HCT116 (cell line): ENCODE data around the gene APAF1. TPM values are rescaled to one million over a fixed set of nuclear protein-coding genes. Genes with fewer than 3 reads are reported as not detected.

ENCODE experiments used
- ATAC-seq: fragments of 200-7000 bp; cut with Tn5 transposase; 2 replicates; pipeline ENCODE4 v1.9.1; 2020; ENCODE audit warnings: mild to moderate bottlenecking, moderate library complexity
- BruUV-seq: library from RNA; stranded (reverse); fragments of 400-500 nt; replicated peaks from 2 replicates; lab custom pipeline; 2021; lab: Mats Ljungman, UMichigan
- CTCF ChIA-PET: fragments of 300-600 bp; sonication (Branson Sonifier 250); formaldehyde crosslinking; loops from one replicate; lab custom pipeline; 2021; ENCODE audit warnings: antibody characterized with exemption; lab: Charles Lee
- POLR2A ChIA-PET: fragments of 300-600, 350-600 bp; sonication (Branson Sonifier 250); formaldehyde crosslinking; loops from one replicate; lab custom pipeline; 2021; ENCODE audit warnings: antibody characterized with exemption; lab: Charles Lee
- RAD21 ChIA-PET, 2 experiments: fragments of 300-600 bp; sonication (Branson Sonifier 250); formaldehyde crosslinking; loops; one replicate each; lab custom pipeline; 2023; ENCODE audit warnings: low total read pairs in 2 of 2; ENCODE audit not compliant: uncharacterized antibody in 2 of 2, unreplicated experiment in 2 of 2, low non-redundant PET in 1 of 2; lab: Charles Lee
- DNase-seq: peaks from one replicate; pipeline ENCODE4 v3.0.0-alpha.2; 2010; ENCODE audit warnings: low read depth, low spot score
- H2AFZ ChIP-seq: fragments of 200-600 bp; shearing (Covaris generic), sonication (generic); 2 replicates; pipeline ENCODE4 v1.6.1; 2017; ENCODE audit warnings: low read depth, mixed run types, mixed read lengths, antibody characterized with exemption, low read length; ENCODE audit not compliant: poor library complexity, severe bottlenecking
- H3K27ac ChIP-seq: 2 replicates; pipeline ENCODE4 v1.5.1; 2012; ENCODE audit warnings: low read depth, low read length
- H3K27me3 ChIP-seq: fragments of 200-600 bp; sonication (generic); 2 replicates; pipeline ENCODE4 v1.6.1; 2016; ENCODE audit warnings: mixed run types, low read length, mixed read lengths; ENCODE audit not compliant: insufficient read depth
- H3K36me3 ChIP-seq, 2 experiments: fragments of 200-500 bp in 1 of 2; fragments of 200-600 bp in 1 of 2; sonication (Bioruptor generic) in 1 of 2; sonication (generic) in 1 of 2; 2 replicates each; pipeline versions ENCODE4 v1.5.1 to v1.6.1; 2014 to 2016; ENCODE audit warnings: low read length in 2 of 2, inconsistent platforms in 1 of 2, mixed read lengths in 1 of 2, mixed run types in 1 of 2; ENCODE audit not compliant: insufficient read depth in 2 of 2, control insufficient read depth in 1 of 2
- H3K4me1 ChIP-seq, 2 experiments: fragments of 200-600 bp in 1 of 2; sonication (generic) in 1 of 2; 2 replicates each; pipeline versions ENCODE4 v1.5.1 to v1.6.1; 2012 to 2017; ENCODE audit warnings: low read length in 2 of 2, inconsistent platforms in 1 of 2, mild to moderate bottlenecking in 1 of 2, mixed read lengths in 1 of 2, mixed run types in 1 of 2, moderate library complexity in 1 of 2; ENCODE audit not compliant: insufficient read depth in 2 of 2, control insufficient read depth in 1 of 2
- H3K4me2 ChIP-seq: fragments of 200-600 bp; sonication (generic); 2 replicates; pipeline ENCODE4 v1.6.1; 2017; ENCODE audit warnings: mixed run types, low read length, mixed read lengths
- H3K4me3 ChIP-seq, 2 experiments: fragments of 200-600 bp in 1 of 2; sonication (generic) in 1 of 2; replicated peaks in 1 of 2; 2 replicates each; pipeline ENCODE4 v1.5.1; 2011 to 2016; ENCODE audit warnings: low read length in 2 of 2, control low read depth in 1 of 2, low read depth in 1 of 2, mild to moderate bottlenecking in 1 of 2, mixed read lengths in 1 of 2, mixed run types in 1 of 2
- H3K79me2 ChIP-seq: fragments of 200-600 bp; sonication (generic); 2 replicates; pipeline ENCODE4 v1.6.1; 2017; ENCODE audit warnings: mild to moderate bottlenecking, mixed run types, low read length, moderate library complexity, mixed read lengths; ENCODE audit not compliant: insufficient read depth
- H3K9ac ChIP-seq: fragments of 200-600 bp; sonication (generic); 2 replicates; pipeline ENCODE4 v1.6.1; 2016; ENCODE audit warnings: low read length, mixed read lengths
- H3K9me2 ChIP-seq: fragments of 200-600 bp; sonication (generic), shearing (Covaris generic); 2 replicates; pipeline ENCODE4 v1.6.1; 2017; ENCODE audit warnings: mixed run types, mild to moderate bottlenecking, moderate library complexity; ENCODE audit not compliant: insufficient read depth
- H3K9me3 ChIP-seq, 2 experiments: fragments of 200-500 bp in 1 of 2; fragments of 200-600 bp in 1 of 2; sonication (Bioruptor generic) in 1 of 2; sonication (generic) in 1 of 2; 2 replicates each; pipeline ENCODE4 v1.6.1; 2014 to 2017; ENCODE audit warnings: low read length in 2 of 2, mixed read lengths in 2 of 2, inconsistent platforms in 1 of 2, low read depth in 1 of 2, mild to moderate bottlenecking in 1 of 2, mixed run types in 1 of 2, moderate library complexity in 1 of 2; ENCODE audit not compliant: control insufficient read depth in 1 of 2, insufficient read depth in 1 of 2
- H4K20me1 ChIP-seq: fragments of 200-600 bp; sonication (generic), shearing (Covaris generic); 2 replicates; pipeline ENCODE4 v1.6.1; 2017; ENCODE audit warnings: mixed run types, mild to moderate bottlenecking, moderate library complexity; ENCODE audit not compliant: insufficient read depth
- CBX3 ChIP-seq: IDR thresholded peaks from 2 replicates; pipeline ENCODE4 v1.6.1; 2012; ENCODE audit warnings: low read depth
- ELF1 ChIP-seq: IDR thresholded peaks from 2 replicates; pipeline ENCODE4 v1.6.1; 2012; ENCODE audit warnings: low read depth, borderline replicate concordance
- EZH2phosphoT487 ChIP-seq: fragments of 200-600 bp; IDR thresholded peaks from 2 replicates; pipeline ENCODE4 v1.6.1; 2018; ENCODE audit warnings: antibody characterized with exemption, borderline replicate concordance
- FOSL1 ChIP-seq: IDR thresholded peaks from 2 replicates; pipeline ENCODE4 v1.6.1; 2012; ENCODE audit warnings: low read depth
- JUND ChIP-seq: IDR thresholded peaks from 2 replicates; pipeline ENCODE4 v1.6.1; 2012
- POLR2A ChIP-seq: IDR thresholded peaks from 2 replicates; pipeline ENCODE4 v1.7.0; 2011; ENCODE audit warnings: borderline replicate concordance; ENCODE audit not compliant: insufficient read depth, insufficient read length; ENCODE audit errors: extremely low read depth
- RAD21 ChIP-seq: IDR thresholded peaks from 2 replicates; pipeline ENCODE4 v1.6.1; 2012; ENCODE audit warnings: low read depth, mild to moderate bottlenecking
- REST ChIP-seq: IDR thresholded peaks from 2 replicates; pipeline ENCODE4 v1.6.1; 2012; ENCODE audit warnings: low read depth
- ZFX ChIP-seq: fragments of 450-650 bp; IDR thresholded peaks from 2 replicates; pipeline ENCODE4 v1.6.1; 2017
- intact Hi-C: fragments of 100-400 bp; cut with micrococcal nuclease; formaldehyde crosslinking; loops from 2 replicates; pipeline ENCODE4 v1.10.0; 2022
- total RNA-seq: library from RNA; stranded (reverse); gene quantifications from one replicate; pipeline ENCODE4 v1.2.1, GENCODE V29; 2021; ENCODE audit not compliant: unreplicated experiment
- TF ChIP-seq, protein P1 (sequence below): IDR thresholded peaks from 2 replicates; pipeline ENCODE4 v1.6.1; 2012
- TF ChIP-seq, protein P2 (sequence below): IDR thresholded peaks from 2 replicates; pipeline ENCODE4 v1.6.1; 2011; ENCODE audit warnings: mild to moderate bottlenecking, low read length, moderate library complexity; ENCODE audit not compliant: insufficient replicate concordance; ENCODE audit errors: extremely low read depth

Gene APAF1
- total RNA-seq, 1 experiment from 2014 or later, result 13.9 TPM

DNA sequence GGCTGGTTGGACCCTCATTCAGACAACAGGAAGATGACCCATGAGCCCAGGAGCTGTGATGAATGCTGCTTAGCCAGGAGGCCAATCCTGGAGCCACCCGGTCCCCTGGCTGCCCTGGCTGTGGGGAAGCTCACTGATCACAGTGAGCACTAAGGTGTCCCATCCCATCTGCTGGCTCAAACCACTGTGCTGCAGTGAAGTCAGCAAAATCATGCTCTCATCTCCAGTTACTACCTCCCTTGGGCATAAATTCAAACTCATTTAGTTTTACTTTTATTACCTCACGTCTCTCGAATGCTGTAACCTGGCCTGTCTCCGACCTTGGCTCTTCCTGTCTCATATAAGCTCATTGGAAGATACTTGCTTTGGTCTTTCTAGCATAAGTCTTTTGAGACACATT lies 112.4 kb downstream of the APAF1 start:
- no peak overlapping the region for H3K9ac ChIP-seq
- RAD21 ChIA-PET, result no interaction called here
- no TSS peak for BruUV-seq
- TF ChIP-seq ZFX (no peak), JUND (no peak), POLR2A (no peak)
- peaks cover 0 to 7% of the 10 kb centered on the region in 2 experiments; a peak in 1 of 4 replicates for H3K4me1 ChIP-seq
- H3K79me2 ChIP-seq, result no peaks in the 10 kb centered on the region
- DNase-seq (no peak), ATAC-seq (no peak)
- H3K4me2 ChIP-seq, result no peak overlapping the region
- intact Hi-C loops, result no loop called here
- POLR2A ChIA-PET, result no interaction called here
- no peaks in the 10 kb centered on the region for H3K36me3 ChIP-seq
- CTCF ChIA-PET, result no interaction called here
- H3K27ac ChIP-seq, result no peak overlapping the region
- peaks cover under 1% of the 10 kb centered on the region; the same call in 1 of the 2 replicates for H3K27me3 ChIP-seq
- no peak overlapping the region for H3K4me3 ChIP-seq
- no peaks in the 10 kb centered on the region for H4K20me1 ChIP-seq
- H3K9me2 ChIP-seq, result no peaks in the 10 kb centered on the region
- H3K9me3 ChIP-seq, result no peaks in the 10 kb centered on the region
- no peak overlapping the region for H2AFZ ChIP-seq

DNA sequence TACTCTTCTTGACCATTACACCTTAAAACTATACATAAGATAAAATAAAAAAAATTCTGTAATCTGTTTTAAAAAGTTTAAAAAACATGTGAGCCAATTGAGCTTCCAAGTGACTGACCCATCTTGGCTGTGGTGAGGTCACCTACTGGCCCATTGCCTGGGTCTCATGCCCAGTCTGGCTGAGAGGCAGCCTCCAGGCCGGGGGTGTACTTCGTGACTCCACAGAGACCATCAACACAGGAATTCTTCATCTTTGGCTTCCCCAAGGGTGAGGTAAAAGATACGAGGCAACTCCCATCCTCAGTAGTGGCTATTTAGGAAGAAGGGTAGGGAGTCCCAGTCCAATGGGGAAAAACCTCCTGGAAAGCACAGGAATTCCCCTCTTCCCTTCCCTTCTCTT lies 113.2 kb downstream of the APAF1 start:
- Histone ChIP-seq H2AFZ (no peak overlapping the region), H3K27ac (no peak overlapping the region), H3K9me3 (no peaks in the 10 kb centered on the region), H3K9me2 (no peaks in the 10 kb centered on the region), H3K36me3 (no peaks in the 10 kb centered on the region), H3K4me3 (no peak overlapping the region), H3K4me1 (peaks cover 0 to 7% of the 10 kb centered on the region in 2 experiments; a peak in 1 of 4 replicates), H3K4me2 (no peak overlapping the region), H3K9ac (no peak overlapping the region), H3K79me2 (no peaks in the 10 kb centered on the region), H3K27me3 (peaks cover 4% of the 10 kb centered on the region; the same call in 1 of the 2 replicates), H4K20me1 (no peaks in the 10 kb centered on the region)
- no TSS peak for BruUV-seq
- ChIA-PET POLR2A (no interaction called here), CTCF (no interaction called here), RAD21 (interaction anchor here in 1 of 2 experiments (0.6 kb wide), 1 partner anchor 238 kb away, joined by 4 read pairs; no protein-coding TSS in a partner anchor)
- DNase-seq (no peak), ATAC-seq (no peak)
- intact Hi-C loops, result no loop called here
- no peak for TF ChIP-seq ELF1
- no peak for TF ChIP-seq JUND
- no peak for TF ChIP-seq EZH2phosphoT487
- TF ChIP-seq, protein P1, sequence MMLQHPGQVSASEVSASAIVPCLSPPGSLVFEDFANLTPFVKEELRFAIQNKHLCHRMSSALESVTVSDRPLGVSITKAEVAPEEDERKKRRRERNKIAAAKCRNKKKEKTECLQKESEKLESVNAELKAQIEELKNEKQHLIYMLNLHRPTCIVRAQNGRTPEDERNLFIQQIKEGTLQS, result no peak
- TF ChIP-seq REST, result no peak
- TF ChIP-seq FOSL1, result no peak
- TF ChIP-seq CBX3, result no peak
- no peak for TF ChIP-seq RAD21
- TF ChIP-seq, protein P2, sequence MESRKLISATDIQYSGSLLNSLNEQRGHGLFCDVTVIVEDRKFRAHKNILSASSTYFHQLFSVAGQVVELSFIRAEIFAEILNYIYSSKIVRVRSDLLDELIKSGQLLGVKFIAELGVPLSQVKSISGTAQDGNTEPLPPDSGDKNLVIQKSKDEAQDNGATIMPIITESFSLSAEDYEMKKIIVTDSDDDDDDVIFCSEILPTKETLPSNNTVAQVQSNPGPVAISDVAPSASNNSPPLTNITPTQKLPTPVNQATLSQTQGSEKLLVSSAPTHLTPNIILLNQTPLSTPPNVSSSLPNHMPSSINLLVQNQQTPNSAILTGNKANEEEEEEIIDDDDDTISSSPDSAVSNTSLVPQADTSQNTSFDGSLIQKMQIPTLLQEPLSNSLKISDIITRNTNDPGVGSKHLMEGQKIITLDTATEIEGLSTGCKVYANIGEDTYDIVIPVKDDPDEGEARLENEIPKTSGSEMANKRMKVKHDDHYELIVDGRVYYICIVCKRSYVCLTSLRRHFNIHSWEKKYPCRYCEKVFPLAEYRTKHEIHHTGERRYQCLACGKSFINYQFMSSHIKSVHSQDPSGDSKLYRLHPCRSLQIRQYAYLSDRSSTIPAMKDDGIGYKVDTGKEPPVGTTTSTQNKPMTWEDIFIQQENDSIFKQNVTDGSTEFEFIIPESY, result no peak
